T-helper 9 cell (primary cell): Measurements from ENCODE around the gene LSM4.
"Not testable (repeated sequence)": the region's sequence is repeated elsewhere in the genome, so short reads cannot be mapped to it uniquely, and the experiment has no call there.

ENCODE experiments used
- DNase-seq: peaks from one replicate; pipeline ENCODE4 v3.0.0-alpha.2; 2020

LSM4 gene

GRCh38 chr19:18340190-18340989, 17.5 kb upstream of the LSM4 start, which contains the start of gene PGPEP1:
PGPEP1 (plus strand) TSS chr19:18340598; CDS start chr19:18340682, 84 bp downstream.
- DNase-seq: peak; percentile 34

GRCh38 chr19:18339723-18340122, 16.8 kb upstream of the LSM4 start:
- no peak for DNase-seq

- DNase-seq: no peak
These were observed 15.7 kb upstream of the LSM4 start for GRCh38 chr19:18338541-18338940.

GRCh38 chr19:18336121-18336520, 13.2 kb upstream of the LSM4 start:
- DNase-seq: no peak

GRCh38 chr19:18333680-18334079, 10.8 kb upstream of the LSM4 start:
- no peak for DNase-seq

- DNase-seq: no peak
These were observed 10.1 kb upstream of the LSM4 start for GRCh38 chr19:18332917-18333530.

- DNase-seq: no peak
These were observed 8.0 kb upstream of the LSM4 start for GRCh38 chr19:18330868-18331267.

- no peak for DNase-seq
These were observed 6.1 kb upstream of the LSM4 start for GRCh38 chr19:18329035-18329376.

- peak; percentile 72 for DNase-seq
These were observed 5.6 kb upstream of the LSM4 start for GRCh38 chr19:18328340-18329034.

- DNase-seq: no peak
These were observed 3.9 kb upstream of the LSM4 start for GRCh38 chr19:18326772-18327171.

GRCh38 chr19:18324373-18324731, 1.5 kb upstream of the LSM4 start:
- DNase-seq: not testable (repeated sequence)

GRCh38 chr19:18322318-18322758, 538 bp downstream of the LSM4 start:
- DNase-seq: no peak

- DNase-seq: no peak
These were observed 1.2 kb downstream of the LSM4 start for GRCh38 chr19:18321734-18322102.

GRCh38 chr19:18320865-18321733, 1.8 kb downstream of the LSM4 start:
- DNase-seq: no peak

GRCh38 chr19:18319591-18320135, 3.2 kb downstream of the LSM4 start:
- no peak for DNase-seq

GRCh38 chr19:18317961-18318800, 4.7 kb downstream of the LSM4 start:
- peak; percentile 38 for DNase-seq

- no peak for DNase-seq
These were observed 9.5 kb downstream of the LSM4 start for GRCh38 chr19:18313398-18313797.

- DNase-seq: no peak
These were observed 10.8 kb downstream of the LSM4 start for GRCh38 chr19:18312092-18312534.

GRCh38 chr19:18311502-18312091, 11.3 kb downstream of the LSM4 start:
- DNase-seq: no peak

GRCh38 chr19:18310966-18311365, 11.9 kb downstream of the LSM4 start:
- DNase-seq: no peak
